Measurements from ENCODE around the gene HS3ST3B1.

Gene HS3ST3B1

GRCh38 chr17:14359163-14360020, 58.5 kb downstream of the HS3ST3B1 start:
- H3K4me3 ChIP-seq (replicated peaks; ENCODE audit: low read depth, low read length), result no peak overlapping the region
- no peak for DNase-seq (ENCODE audit: extremely low read depth, low read depth)
- no peak for TF ChIP-seq CTCF (IDR thresholded peaks at IDR 0.05; ENCODE audit: low read depth, low read length, missing control alignments)

GRCh38 chr17:14360856-14361255, 60.0 kb downstream of the HS3ST3B1 start:
- TF ChIP-seq CTCF (IDR thresholded peaks at IDR 0.05; ENCODE audit: low read depth, low read length, missing control alignments), result no peak
- H3K4me3 ChIP-seq (replicated peaks; ENCODE audit: low read depth, low read length), result no peak overlapping the region
- DNase-seq (ENCODE audit: extremely low read depth, low read depth), result no peak

GRCh38 chr17:14361470-14361869, 60.6 kb downstream of the HS3ST3B1 start:
- no peak for DNase-seq (ENCODE audit: extremely low read depth, low read depth)
- no peak for TF ChIP-seq CTCF (IDR thresholded peaks at IDR 0.05; ENCODE audit: low read depth, low read length, missing control alignments)
- no peak overlapping the region for H3K4me3 ChIP-seq (replicated peaks; ENCODE audit: low read depth, low read length)

GRCh38 chr17:14361945-14362508, 61.1 kb downstream of the HS3ST3B1 start:
- no peak overlapping the region for H3K4me3 ChIP-seq (replicated peaks; ENCODE audit: low read depth, low read length)
- TF ChIP-seq CTCF (IDR thresholded peaks at IDR 0.05; ENCODE audit: low read depth, low read length, missing control alignments), result no peak
- no peak for DNase-seq (ENCODE audit: extremely low read depth, low read depth)

- DNase-seq (ENCODE audit: extremely low read depth, low read depth), result no peak
- no peak overlapping the region for H3K4me3 ChIP-seq (replicated peaks; ENCODE audit: low read depth, low read length)
- TF ChIP-seq CTCF (IDR thresholded peaks at IDR 0.05; ENCODE audit: low read depth, low read length, missing control alignments), result no peak
Measured at GRCh38 chr17:14366199-14366598, 65.3 kb downstream of the HS3ST3B1 start.

- no peak overlapping the region for H3K4me3 ChIP-seq (replicated peaks; ENCODE audit: low read depth, low read length)
- DNase-seq (ENCODE audit: extremely low read depth, low read depth), result no peak
- TF ChIP-seq CTCF (IDR thresholded peaks at IDR 0.05; ENCODE audit: low read depth, low read length, missing control alignments), result no peak
Measured at GRCh38 chr17:14372461-14372860, 71.6 kb downstream of the HS3ST3B1 start.
